HG03025 (cell line): ENCODE results near the gene SAPCD1.

Experiments
- ATAC-seq: cut with Tn5 transposase; IDR thresholded peaks from one replicate; pipeline ENCODE4 v1.9.1; 2021; ENCODE audit warnings: mild to moderate bottlenecking, moderate library complexity; ENCODE audit not compliant: unreplicated experiment, low FRiP score

The SAPCD1 gene

DNA sequence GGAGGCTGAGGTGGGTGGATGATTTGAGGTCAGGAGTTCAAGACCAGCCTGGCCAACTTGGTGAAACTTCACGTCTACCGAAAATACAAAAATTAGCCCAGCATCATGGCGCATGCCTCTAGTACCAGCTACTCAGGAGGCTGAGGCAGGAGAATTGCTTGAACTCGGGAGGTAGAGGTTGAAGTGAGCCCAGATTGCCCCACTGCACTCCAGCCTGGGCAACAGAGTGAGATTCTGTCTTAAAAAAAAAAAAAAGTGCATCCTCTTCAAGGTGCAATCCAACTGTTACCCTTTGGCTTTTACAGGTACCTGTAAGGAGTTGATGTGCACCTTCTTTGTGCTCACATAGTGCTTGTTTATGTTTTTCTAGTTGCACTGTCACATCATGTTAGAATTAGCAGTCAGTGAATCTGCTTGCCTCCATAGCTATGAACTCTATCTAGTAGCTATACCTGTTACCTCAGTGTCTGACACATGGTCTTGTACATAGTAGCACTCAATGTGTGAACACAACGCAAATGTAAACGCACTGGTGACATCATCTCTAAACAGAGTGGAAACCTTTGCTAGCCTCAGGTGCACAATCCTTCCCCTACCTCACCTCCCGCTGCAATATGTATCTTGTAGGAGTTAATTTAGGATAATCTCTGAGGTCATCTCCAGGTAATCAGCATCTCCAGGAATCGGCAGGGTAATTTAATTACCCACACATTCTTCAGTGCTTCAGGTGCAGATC, 13.0 kb upstream of the SAPCD1 start:
- no peak for ATAC-seq

DNA sequence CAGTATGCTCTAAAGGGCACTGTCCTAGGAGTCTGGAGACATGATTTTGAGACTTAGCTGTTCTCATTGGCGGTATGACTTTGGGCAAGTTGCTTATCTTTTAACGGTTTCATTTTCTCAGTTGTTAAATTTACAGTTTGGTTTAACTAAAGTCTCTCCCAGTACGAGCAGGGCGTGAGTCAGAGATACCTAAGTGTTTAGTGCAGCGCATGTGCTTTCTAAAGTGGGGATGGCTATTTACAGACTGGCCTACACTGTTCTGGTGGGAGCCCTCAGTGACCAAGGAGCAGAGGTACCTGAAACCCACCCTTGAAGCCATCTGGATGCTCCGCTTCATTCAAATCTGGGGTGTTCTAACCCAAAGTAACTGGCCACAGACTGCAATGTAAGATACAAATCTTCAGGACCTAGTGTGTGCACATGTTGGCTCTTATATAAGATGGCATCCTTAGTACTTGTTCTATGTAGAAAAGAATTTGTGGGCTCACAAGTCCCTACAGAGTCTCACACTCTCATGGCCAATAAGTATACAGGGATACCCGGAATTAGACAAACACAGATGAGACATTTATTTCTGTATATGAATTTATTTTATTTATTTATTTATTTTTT, 11.9 kb upstream of the SAPCD1 start:
- ATAC-seq = no peak

DNA sequence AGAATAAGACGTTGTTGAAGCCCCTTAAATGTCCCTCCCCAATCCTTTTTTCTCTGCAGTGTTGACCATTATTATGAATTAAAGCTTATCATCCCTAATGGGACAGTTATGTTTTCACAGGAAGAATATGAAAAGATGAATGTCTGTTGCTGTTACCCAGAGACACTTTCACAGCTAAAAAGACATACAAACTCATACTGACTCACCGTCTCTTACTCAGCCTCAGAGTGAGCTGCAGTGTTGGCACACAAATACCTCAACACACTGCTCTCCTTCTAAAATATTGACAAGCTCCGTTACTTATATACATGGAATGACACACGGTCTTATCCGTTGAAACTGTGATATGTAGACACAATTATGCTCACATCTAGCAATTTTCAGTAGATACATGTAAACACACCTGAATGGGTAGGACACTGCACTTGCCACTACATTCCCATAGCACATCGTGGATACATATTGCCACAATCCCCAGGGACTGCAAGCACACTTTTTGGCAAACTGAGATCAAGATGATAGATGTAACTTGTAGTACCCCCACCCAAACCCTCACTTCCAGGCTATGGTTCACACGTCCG, 9.6 kb upstream of the SAPCD1 start:
- no peak for ATAC-seq

DNA sequence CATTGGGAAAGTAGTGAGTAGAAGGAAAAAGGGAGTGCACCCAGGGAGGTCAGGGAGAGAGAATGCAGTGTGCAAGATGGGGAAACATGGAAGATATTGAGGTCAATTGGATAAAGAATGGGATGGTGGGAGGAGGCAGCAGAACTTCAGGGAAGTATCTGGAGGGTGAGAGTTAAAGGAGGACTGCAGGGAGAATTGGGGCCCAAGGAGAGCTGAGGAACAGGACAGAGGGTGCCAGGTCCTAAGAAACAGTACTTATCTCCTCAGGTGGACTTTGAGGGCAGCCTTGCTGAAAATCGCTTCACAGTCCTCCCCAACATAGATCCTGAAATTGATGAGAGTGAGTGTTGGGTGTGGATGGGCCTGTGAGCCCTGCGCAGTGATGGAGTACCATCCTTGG, 4.2 kb upstream of the SAPCD1 start:
- no peak for ATAC-seq

DNA sequence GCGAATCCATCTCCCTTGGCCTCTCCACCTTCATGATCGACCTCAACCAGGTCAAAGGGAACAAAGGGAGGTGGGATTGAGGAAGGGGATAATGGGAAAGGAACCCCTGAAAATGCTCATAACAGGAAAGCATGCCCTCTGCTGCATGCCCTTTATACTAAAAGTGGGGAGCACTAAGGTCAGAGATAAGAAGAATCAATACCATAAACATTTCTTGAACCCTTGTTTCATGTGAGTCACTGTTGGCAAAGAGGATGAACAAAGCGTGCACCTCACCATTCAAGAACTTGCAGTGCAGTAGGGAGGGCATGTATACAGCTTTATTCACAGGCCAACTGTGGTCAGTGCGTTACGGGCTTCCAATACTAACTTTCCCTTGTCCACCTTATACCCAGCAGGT, 1.7 kb upstream of the SAPCD1 start:
- ATAC-seq = no peak

DNA sequence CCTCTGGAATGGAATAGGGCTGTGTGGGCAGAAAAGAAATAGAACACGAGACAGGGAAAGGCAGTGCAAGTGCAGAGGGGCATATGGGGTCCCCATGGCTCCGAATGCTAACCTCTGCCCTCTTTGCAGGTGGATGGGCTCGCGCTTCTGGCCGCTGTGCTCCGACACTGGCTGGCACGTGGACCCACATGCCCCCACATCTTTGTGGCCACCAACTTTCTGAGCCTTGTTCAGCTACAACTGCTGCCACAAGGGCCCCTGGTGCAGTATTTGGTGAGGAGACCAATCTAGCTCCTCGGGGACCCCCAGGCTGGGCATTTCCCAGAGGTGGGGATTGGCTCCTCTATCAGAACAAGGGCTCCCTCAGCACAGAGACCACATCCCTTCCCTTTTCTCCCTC, 1.1 kb upstream of the SAPCD1 start:
- ATAC-seq = no peak

DNA sequence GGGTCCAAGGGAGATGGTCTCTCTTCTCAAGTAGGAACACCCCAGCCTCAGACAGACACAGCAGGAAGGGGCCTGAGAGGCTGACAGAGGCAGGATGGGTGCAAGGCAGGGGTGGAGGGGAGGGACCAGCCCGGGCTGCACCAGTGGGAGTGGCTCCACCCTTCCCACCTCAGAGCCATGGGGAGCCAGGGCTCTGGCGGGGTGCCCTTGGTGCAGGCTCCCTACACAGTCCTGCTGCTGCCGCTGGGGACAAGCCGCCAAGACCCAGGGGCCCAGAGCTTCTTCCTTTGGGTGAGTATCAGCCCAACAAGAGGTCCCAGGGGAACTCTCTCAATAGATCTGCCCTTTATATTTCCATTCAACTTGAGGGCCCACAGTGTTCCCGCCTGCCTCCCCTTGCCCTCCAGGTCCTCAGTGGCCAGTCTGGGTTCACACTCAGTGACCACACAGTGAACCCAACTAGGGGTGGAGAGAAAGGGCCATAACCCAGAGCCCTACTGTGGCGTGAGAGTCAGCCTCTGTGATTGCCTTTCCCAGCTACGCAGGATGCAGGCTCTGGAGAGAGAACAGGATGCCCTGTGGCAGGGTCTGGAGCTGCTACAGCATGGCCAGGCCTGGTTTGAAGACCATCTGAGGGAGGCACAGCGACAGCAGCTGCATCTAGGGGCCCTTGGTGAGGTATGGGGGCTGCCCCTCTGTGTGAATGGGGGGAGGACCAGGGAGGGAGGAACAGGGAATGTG, 592 bp downstream of the SAPCD1 start:
- no peak for ATAC-seq

DNA sequence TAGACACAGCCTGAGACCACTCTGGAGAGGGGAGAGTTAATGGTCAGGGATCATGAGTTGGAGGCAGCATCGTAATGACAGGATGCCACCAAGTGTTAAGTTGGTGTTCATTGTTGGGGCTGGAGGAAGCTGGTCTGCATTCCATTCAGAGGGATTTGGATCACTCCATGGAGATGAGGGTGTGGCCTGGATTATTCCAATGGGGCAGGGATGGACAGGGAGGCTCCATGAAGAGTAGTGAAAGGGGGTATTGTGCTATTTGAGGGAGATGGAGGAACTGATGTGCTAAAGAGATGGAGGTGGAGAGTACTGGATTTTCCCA, 1.1 kb downstream of the SAPCD1 start:
- no peak for ATAC-seq

DNA sequence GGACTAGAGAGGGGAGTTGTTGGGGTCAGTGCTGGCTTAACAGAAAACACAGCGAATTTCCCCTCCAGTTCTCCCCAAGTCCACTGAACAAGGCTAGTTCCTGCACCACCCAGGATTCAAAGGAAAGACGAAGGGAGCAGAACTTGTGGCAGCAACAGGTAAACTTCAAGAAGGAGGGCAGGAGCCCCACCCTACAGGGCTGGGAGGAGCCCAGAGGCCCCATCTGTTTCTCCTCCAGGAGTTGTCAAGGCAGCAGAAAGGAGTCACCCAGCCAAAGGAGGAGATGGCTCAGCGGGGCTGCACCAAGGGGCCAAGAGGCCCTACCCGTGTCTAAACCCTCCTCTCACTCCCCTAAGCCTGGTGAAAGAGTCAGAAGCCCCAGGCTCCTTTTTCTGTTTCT, 1.7 kb downstream of the SAPCD1 start:
- ATAC-seq = no peak

DNA sequence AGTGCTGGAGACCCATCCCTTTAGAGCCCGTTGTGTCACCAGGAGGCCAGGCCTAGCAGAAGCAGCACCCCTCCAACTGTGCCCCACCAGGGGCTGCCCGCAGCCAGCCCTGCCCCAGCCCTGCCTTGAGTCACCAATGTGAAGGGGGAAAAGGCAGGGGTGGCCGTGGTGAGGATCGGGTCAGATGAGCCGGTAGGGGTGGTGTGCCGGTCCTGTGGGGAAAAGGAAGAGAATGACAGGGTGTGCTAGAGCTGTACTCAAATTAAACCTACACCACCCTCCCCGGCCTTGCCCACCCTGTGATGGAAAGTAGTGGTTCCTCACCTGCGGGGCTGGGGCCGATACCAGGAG, 3.1 kb downstream of the SAPCD1 start:
- ATAC-seq = no peak

DNA sequence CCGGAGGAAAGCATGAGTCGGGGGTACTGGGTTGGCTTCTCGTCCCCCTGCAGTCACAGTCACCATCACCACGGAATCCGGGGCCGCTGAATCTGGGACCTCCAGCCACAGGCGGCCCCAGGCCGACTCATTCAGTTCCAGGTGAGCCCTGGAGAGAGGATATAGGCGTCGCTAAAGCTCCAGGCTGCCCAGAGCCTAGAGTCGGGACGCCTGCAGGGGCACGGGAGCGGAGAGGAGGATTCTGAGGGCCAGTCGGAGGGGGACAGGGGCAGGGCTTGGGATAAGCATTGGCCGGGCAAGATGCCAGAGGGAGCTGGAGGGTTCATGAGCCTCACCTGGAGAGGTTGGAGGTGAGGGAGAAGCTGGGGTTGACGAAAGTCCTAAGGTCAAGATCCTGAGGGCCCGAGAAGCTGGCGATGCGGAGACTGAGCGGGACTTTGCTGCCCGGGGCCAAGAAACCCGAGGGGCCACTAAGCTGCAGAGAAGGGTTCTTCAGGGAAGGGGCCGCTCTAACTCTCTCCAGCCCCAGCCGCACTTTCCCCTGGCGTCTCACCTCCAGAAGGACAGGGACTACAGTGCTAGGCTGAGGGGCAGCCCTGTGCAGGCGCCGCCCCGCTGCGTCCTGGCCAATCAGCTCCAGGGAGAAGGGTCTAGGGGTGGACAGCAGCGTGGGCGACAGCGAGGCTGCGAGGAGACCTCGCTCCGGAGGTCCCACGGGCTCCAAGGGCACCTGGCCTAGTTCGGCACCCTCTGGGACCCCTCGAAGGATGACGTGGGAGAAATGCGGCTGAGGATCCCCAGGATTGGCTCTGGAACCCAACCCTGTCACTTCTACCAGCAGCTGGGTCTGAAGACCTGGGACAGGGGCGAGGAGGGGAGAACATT, 3.7 kb downstream of the SAPCD1 start:
- no peak for ATAC-seq

DNA sequence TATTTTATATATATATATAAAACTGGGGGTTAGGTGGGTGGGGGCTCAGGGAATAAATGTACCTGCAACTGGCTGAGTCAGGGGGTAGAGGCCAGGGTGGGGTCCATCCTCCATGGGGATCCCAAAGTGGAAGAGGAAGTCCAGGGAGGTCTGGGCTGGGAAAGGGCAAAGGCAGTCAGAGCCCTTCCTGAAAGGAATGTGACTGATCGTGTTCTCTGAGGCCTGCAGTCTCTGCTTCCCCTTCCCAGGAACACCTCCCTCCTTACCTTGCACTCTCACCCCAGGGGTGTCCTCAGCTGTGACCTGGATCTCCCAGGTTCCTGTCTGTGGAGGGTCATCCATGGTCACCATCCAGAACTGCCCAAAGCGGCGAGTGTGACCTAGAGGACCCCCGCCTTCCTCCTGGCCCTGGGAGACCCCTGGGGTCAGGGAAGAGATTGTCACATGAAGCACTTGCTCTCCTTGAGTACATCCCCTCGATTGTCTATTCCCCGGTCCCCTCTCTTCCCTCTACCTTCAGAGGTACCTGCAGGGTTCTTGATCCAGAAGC, 4.7 kb downstream of the SAPCD1 start:
- no peak for ATAC-seq

DNA sequence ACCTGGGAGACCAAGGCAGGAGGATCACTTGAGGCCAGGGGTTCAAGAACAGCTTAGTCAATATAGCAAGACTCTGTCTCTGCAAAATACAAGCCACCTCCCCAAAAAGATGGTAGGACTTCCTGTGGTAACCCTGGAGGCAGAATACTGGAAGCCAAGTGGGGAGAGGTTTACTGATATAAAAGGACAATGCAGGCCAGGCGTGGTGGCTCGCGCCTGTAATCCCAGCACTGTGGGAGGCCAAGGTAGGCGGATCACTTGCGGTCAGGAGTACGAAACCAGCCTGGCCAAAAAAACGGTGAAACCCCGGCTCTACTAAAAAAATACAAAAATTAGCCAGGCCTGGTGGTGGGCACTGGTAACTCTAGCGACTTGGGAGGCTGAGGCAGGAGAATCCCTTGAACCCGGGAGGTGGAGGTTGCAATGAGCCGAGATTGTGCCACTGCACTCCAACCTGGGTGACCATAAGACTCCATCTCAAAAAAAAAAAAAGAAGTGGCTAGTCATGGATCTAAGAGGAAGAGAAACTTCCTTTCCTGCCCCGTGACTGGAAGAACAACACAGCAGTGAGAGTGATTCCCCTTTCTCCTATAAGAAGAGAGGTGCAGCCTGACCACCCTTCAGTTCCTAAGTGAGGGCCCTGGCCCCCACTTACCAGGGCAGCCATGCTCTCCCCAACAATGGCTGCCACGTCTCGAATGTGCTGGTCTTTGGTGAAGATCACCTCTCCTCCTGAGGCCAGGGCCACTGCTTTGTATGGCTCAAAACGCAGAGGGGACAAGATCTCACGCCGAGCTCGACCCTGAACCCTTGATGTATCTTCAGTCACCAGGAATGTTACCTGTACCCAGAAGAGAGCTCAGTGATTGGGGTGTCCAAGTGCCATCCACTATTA, 6.2 kb downstream of the SAPCD1 start:
- no peak for ATAC-seq

DNA sequence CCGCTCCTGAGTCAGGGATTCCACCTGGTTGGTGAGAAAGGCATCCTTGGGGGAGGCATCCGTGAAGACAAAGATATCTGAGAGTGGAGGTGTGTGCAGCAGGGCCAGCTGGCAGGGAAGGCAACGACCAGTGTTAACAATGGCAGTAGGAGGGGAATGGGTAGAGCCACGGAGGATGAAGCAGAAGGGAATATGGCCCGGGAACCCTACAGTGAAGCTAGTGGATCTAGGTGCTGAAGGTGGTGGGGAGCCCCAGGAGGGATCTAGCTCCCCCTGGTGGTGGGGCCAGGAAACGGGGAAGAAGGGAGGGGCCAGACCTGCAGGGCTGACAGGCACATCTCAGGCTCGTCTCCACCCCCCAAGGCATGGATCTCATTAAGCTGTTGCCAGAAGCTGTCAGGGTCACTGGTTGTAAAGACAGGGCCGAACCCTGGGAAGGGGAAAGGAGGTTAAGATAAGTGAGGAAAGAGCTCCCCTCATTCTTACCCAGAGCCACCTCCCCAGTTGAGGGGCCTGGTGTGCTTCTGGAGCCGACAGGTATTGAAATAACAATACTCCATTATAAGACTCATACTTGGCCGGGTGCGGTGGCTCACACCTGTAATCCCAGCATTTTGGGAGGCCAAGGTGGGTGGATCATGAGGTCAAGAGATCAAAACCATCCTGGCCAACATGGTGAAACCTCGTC, 7.4 kb downstream of the SAPCD1 start:
- ATAC-seq = no peak

DNA sequence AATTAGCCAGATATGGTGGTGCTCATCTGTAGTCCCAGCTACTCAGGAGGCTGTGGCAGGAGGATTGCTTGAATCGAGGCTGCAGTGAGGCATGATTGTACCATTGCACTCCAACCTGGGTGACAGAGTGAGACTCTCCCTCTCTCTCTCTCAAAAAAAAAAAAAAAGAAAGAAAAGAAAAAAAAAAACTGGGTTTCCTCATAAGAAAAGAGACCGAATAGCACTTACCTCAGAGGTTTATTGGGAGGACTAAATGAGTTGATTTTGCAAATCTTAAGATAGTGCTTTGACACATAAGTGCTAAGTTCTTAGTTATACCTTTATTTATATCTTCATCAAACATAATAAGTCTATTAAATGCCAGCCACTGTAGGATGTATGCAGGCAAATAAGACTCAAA, 8.4 kb downstream of the SAPCD1 start:
- no peak for ATAC-seq

DNA sequence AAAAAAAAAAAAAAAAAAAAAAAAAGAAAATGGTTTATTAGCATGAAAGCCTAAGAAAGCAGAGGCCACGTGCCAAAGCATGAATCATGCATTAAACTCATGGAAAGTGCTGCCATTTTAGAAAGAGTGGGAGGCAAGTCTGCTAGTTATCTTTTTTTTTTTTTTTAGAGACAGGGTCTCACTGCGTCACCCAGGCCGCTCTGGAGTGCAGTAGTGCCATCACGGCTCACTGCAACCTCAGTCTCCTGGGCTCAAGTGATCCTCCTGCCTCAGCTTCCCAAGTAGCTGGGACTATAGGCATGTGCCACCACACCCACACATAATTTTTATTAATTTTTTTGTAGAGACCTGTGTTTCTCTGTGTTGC, 9.5 kb downstream of the SAPCD1 start:
- no peak for ATAC-seq

DNA sequence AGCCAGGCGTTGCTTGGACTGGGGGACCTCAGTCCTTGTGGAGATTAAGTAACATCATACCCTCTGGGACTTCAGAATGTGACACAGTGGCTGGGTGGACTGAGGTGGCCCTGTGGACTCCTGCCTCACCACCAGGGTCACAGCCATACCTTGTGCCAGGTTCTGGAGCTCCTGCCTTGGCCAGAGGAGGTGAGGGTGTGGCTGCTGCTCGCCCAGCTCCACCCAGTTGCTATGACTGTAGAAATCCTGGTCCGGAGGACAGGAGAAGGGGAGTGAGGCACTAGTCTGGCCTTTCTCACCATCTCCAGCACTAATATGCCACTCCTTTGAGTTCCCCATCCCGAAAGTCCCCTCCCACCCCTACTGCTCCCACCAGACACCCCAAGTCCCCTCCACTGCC, 12.7 kb downstream of the SAPCD1 start:
- no peak for ATAC-seq

DNA sequence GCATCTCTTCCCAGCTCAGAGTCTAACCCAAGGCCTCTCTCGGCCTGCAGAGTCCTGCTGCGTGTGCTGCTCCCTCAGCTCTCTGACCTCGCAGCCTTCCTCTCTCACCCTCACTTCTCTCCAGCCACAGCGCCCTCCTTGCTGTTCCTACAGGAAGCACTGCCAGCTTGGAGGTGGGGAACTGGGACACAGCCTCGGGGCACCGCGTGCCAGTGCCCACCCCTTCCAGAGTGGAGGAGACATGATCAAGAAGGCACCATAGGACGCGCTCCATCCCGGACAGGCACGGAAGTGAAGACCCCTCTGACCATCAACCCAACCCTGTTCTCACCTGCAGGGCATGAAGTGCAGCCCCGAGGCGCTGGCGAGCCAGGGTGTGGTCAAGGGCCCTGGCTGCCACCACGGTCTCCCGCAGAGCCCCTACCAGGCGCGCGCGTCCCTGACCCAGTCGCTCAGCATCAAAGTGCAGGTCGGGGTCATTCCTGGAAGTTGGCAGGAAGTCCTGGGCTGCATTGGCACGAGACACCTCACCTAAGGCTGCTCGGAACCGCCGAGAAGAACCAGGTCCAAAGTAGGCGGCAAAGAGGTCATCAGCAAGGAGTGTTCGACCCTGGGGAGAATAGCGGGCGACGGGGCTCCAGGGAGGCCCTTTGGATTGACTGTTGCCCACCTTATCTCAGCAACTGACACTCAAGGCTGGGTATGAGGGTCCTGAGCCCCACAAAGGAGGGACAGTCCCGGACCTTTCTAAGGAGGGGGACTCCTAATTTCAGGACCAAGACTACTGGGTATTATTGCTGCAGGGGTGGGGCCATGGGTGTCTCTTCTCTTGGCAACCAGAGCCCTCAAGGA, 13.4 kb downstream of the SAPCD1 start:
- ATAC-seq = no peak
